SK-N-SH (cell line): ENCODE measurements around the gene NIP7. TPM values are rescaled to one million over a fixed set of nuclear protein-coding genes. Genes with fewer than 3 reads are reported as not detected.

Source experiments
- CTCF ChIA-PET: fragments of 300-600, 350-600 bp; formaldehyde crosslinking; extraction: SDS; loops from one replicate; lab custom pipeline; 2021; lab: Yijun Ruan, JAX
- POLR2A ChIA-PET: fragments of 350-600 bp; sonication (Branson Sonifier 250); formaldehyde crosslinking; extraction: SDS; loops from one replicate; lab custom pipeline; 2020; ENCODE audit warnings: antibody characterized with exemption, inconsistent platforms; lab: Yijun Ruan, JAX
- DNase-seq: peaks from one replicate; pipeline ENCODE4 v3.0.0; 2012
- H2AFZ ChIP-seq: fragments of 200-600 bp; sonication (generic); 2 replicates; pipeline ENCODE4 v1.8.1; 2016; ENCODE audit warnings: antibody characterized with exemption, mild to moderate bottlenecking, low read depth
- H3F3A ChIP-seq: fragments of 200-600 bp; sonication (generic); replicated peaks from 2 replicates; pipeline ENCODE3; 2016; ENCODE audit warnings: antibody characterized with exemption, mild to moderate bottlenecking; ENCODE audit not compliant: insufficient read depth
- H3K27ac ChIP-seq, 2 experiments: fragments of 200-500 bp in 1 of 2; fragments of 200-600 bp in 1 of 2; sonication (Bioruptor generic) in 1 of 2; sonication (generic), shearing (Covaris generic) in 1 of 2; 2 replicates each; pipeline versions ENCODE4 v1.5.1 to v1.6.1; 2014 to 2016; ENCODE audit warnings: low read depth in 2 of 2, inconsistent platforms in 1 of 2, low read length in 1 of 2, mild to moderate bottlenecking in 1 of 2, mixed read lengths in 1 of 2
- H3K27me3 ChIP-seq: fragments of 200-600 bp; sonication (generic), shearing (Covaris generic); 2 replicates; pipeline ENCODE4 v1.6.1; 2016; ENCODE audit warnings: mixed run types; ENCODE audit not compliant: insufficient read depth
- H3K36me3 ChIP-seq, 2 experiments: fragments of 200-500 bp in 1 of 2; fragments of 200-600 bp in 1 of 2; sonication (Bioruptor generic) in 1 of 2; sonication (generic) in 1 of 2; replicated peaks in 1 of 2; 2 replicates each; pipeline versions ENCODE3 to v1.5.1; 2014 to 2016; ENCODE audit warnings: low read length in 1 of 2, mild to moderate bottlenecking in 1 of 2; ENCODE audit not compliant: insufficient read depth in 2 of 2, control insufficient read depth in 1 of 2
- H3K4me1 ChIP-seq, 2 experiments: fragments of 200-500 bp in 1 of 2; fragments of 200-600 bp in 1 of 2; sonication (Bioruptor generic) in 1 of 2; sonication (generic), shearing (Covaris generic) in 1 of 2; 2 replicates each; pipeline versions ENCODE4 v1.5.1 to v1.6.1; 2014 to 2016; ENCODE audit warnings: low read depth in 1 of 2, low read length in 1 of 2, mixed run types in 1 of 2; ENCODE audit not compliant: insufficient read depth in 2 of 2, control insufficient read depth in 1 of 2
- H3K4me2 ChIP-seq: fragments of 200-600 bp; sonication (generic), shearing (Covaris generic); 2 replicates; pipeline ENCODE4 v1.6.1; 2017; ENCODE audit warnings: mixed run types
- H3K4me3 ChIP-seq, 2 experiments: fragments of 200-500 bp in 1 of 2; fragments of 200-600 bp in 1 of 2; sonication (Bioruptor generic) in 1 of 2; sonication (generic), shearing (Covaris generic) in 1 of 2; 2 replicates each; pipeline versions ENCODE4 v1.5.1 to v1.8.1; 2014 to 2016; ENCODE audit warnings: low read depth in 2 of 2, inconsistent platforms in 1 of 2, low read length in 1 of 2, mild to moderate bottlenecking in 1 of 2, mixed read lengths in 1 of 2, moderate library complexity in 1 of 2
- H3K79me2 ChIP-seq: fragments of 200-600 bp; sonication (generic); 2 replicates; pipeline ENCODE4 v1.8.1; 2017; ENCODE audit warnings: mild to moderate bottlenecking; ENCODE audit not compliant: insufficient read depth
- H3K9ac ChIP-seq: fragments of 200-600 bp; sonication (generic); 2 replicates; pipeline ENCODE4 v1.6.1; 2017; ENCODE audit warnings: mixed run types
- H3K9me2 ChIP-seq: fragments of 200-600 bp; sonication (generic); 2 replicates; pipeline ENCODE4 v1.6.1; 2017; ENCODE audit warnings: mixed run types
- H3K9me3 ChIP-seq: fragments of 200-600 bp; sonication (generic); 2 replicates; pipeline ENCODE4 v1.6.1; 2017; ENCODE audit warnings: mixed run types, mild to moderate bottlenecking, moderate library complexity
- H4K20me1 ChIP-seq: fragments of 200-600 bp; sonication (generic); 2 replicates; pipeline ENCODE4 v1.6.1; 2017; ENCODE audit warnings: mild to moderate bottlenecking, mixed run types; ENCODE audit not compliant: insufficient read depth
- EP300 ChIP-seq, 2 experiments: IDR thresholded peaks; 2 replicates each; pipeline versions ENCODE4 v1.4.0 to v1.6.1; 2012; ENCODE audit warnings: borderline replicate concordance in 1 of 2, low read depth in 1 of 2, low read length in 1 of 2
- EZH2phosphoT487 ChIP-seq: fragments of 200-600 bp; sonication (generic); IDR thresholded peaks from 2 replicates; pipeline ENCODE4 v1.6.1; 2017; ENCODE audit warnings: low read depth, mixed run types, mild to moderate bottlenecking, antibody characterized with exemption, moderate library complexity, borderline replicate concordance
- FOXJ3 ChIP-seq: sonication (generic); formaldehyde crosslinking; IDR thresholded peaks from 2 replicates; pipeline ENCODE4 v1.5.1; 2020; ENCODE audit warnings: mild to moderate bottlenecking, missing genetic modification reagents
- FOXM1 ChIP-seq: IDR thresholded peaks from 2 replicates; pipeline ENCODE4 v1.4.0; 2012; ENCODE audit warnings: low read depth, mild to moderate bottlenecking
- GABPA ChIP-seq: IDR thresholded peaks from 2 replicates; pipeline ENCODE4 v1.4.0; 2012; ENCODE audit warnings: low read depth, mild to moderate bottlenecking
- JUND ChIP-seq: IDR thresholded peaks from 2 replicates; pipeline ENCODE4 v1.4.0; 2012
- MEF2A ChIP-seq: IDR thresholded peaks from 2 replicates; pipeline ENCODE4 v1.4.0; 2012; ENCODE audit warnings: low read depth, borderline replicate concordance
- MXI1 ChIP-seq: IDR thresholded peaks from 2 replicates; pipeline ENCODE4 v1.6.1; 2012; ENCODE audit warnings: mild to moderate bottlenecking, low read depth, low read length, improper control_type of control experiment
- NFIC ChIP-seq: IDR thresholded peaks from 2 replicates; pipeline ENCODE4 v1.4.0; 2012; ENCODE audit warnings: borderline replicate concordance
- NRF1 ChIP-seq: IDR thresholded peaks from 2 replicates; pipeline ENCODE4 v1.6.1; 2012; ENCODE audit warnings: low read depth, mild to moderate bottlenecking, low read length
- POLR2AphosphoS5 ChIP-seq: IDR thresholded peaks from 2 replicates; pipeline ENCODE4 v1.6.1; 2012; ENCODE audit warnings: low read depth, low read length
- RCOR1 ChIP-seq: fragments of 150-350 bp; IDR thresholded peaks from 2 replicates; pipeline ENCODE4 v1.6.1; 2017; ENCODE audit warnings: antibody characterized with exemption, low read length
- RFX5 ChIP-seq: IDR thresholded peaks from 2 replicates; pipeline ENCODE4 v1.6.1; 2012; ENCODE audit warnings: mild to moderate bottlenecking, improper control_type of control experiment, low read length
- RXRA ChIP-seq: IDR thresholded peaks from 2 replicates; pipeline ENCODE4 v1.4.0; 2012; ENCODE audit warnings: low read depth, mild to moderate bottlenecking, borderline replicate concordance
- SIN3A ChIP-seq: IDR thresholded peaks from 2 replicates; pipeline ENCODE4 v1.6.1; 2012; ENCODE audit warnings: low read depth, mild to moderate bottlenecking, low read length, moderate library complexity, borderline replicate concordance
- SMC3 ChIP-seq: IDR thresholded peaks from 2 replicates; pipeline ENCODE4 v1.6.1; 2012; ENCODE audit warnings: low read depth, low read length, improper control_type of control experiment
- TAF1 ChIP-seq: IDR thresholded peaks from 2 replicates; pipeline ENCODE4 v1.6.1; 2012; ENCODE audit warnings: low read depth, mild to moderate bottlenecking, low read length, moderate library complexity, borderline replicate concordance
- ZBTB33 ChIP-seq: IDR thresholded peaks from 2 replicates; pipeline ENCODE4 v1.4.0; 2012; ENCODE audit warnings: low read depth, borderline replicate concordance
- WGBS: methylation state at CpG from one replicate; pipeline ENCODE4 v1.1.6; 2017; ENCODE audit warnings: low lambda C conversion rate; 5-methylcytosine and 5-hydroxymethylcytosine counted together
- polyA plus RNA-seq, 3 experiments: library from polyadenylated mRNA; depleted of rRNA; stranded (reverse); fragments of >200 nt; gene quantifications; 2 replicates each; pipeline ENCODE4 v1.2.3, GENCODE V29; 2012
- TF ChIP-seq, protein P1 (sequence below): fragments of 150-350 bp; IDR thresholded peaks from 2 replicates; pipeline ENCODE4 v1.6.1; 2016; ENCODE audit warnings: mild to moderate bottlenecking, low read depth, low read length

Gene NIP7
- polyA plus RNA-seq, 1 of the 3 experiments (the other 2 are of a cell fraction): 19.0 TPM

DNA sequence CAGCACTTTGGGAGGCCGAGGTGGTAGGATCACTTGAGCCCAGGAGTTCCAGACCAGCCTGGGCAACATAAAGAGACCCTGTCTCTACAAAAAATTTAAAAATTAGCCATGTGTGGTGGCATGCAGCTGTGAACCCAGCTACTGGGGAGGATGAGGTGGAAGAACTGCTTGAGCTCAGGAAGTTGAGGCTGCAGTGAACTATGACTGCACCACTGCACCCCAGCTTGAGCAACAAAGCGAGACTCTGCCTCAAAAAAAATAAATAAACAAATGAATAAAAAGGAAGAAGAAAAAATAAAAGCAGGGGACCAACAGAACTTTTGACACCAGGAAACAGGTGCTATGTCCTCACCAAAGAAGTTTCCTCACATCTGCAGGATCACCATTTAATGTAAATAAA is 32.0 kb downstream of the NIP7 start:
- DNase-seq: no peak
- no peak for TF ChIP-seq RXRA
- TF ChIP-seq FOXM1: no peak
- no peak for TF ChIP-seq RFX5
- TF ChIP-seq, protein P1, sequence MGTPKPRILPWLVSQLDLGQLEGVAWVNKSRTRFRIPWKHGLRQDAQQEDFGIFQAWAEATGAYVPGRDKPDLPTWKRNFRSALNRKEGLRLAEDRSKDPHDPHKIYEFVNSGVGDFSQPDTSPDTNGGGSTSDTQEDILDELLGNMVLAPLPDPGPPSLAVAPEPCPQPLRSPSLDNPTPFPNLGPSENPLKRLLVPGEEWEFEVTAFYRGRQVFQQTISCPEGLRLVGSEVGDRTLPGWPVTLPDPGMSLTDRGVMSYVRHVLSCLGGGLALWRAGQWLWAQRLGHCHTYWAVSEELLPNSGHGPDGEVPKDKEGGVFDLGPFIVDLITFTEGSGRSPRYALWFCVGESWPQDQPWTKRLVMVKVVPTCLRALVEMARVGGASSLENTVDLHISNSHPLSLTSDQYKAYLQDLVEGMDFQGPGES: no peak
- Histone ChIP-seq H3K36me3 (peaks cover 38 to 59% of the 10 kb centered on the region in 2 experiments), H3K4me3 (no peak overlapping the region), H2AFZ (no peak overlapping the region), H4K20me1 (no peaks in the 10 kb centered on the region), H3K4me1 (no peaks in the 10 kb centered on the region), H3K27me3 (no peaks in the 10 kb centered on the region), H3F3A (no peaks in the 10 kb centered on the region), H3K9me2 (no peaks in the 10 kb centered on the region), H3K27ac (no peak overlapping the region), H3K9me3 (no peaks in the 10 kb centered on the region), H3K79me2 (peaks cover 40% of the 10 kb centered on the region; the same call in 1 of the 2 replicates), H3K9ac (no peak overlapping the region), H3K4me2 (no peak overlapping the region)
- WGBS: 96% methylated on average over 2 of the region's 2 CpGs
- ChIA-PET POLR2A (no interaction called here), CTCF (no interaction called here)

DNA sequence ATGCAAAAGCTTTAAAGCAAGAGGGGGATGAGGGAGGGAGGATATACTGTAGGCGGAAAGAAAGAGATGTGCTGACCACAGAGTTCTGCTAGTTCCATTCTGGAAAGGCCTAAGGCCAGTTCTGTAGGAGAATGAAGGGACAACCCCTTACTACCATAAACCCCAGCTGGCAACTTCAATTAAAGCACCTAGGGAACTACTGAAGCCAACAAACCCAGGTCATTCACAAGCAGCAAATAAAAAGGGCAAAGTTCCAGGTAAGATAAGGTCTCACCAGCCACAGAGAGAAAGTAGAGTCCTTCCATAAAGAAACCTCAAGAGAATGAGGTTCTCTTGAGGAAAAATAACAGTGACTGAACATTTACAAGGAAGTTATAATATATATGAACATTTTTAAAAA is 33.4 kb downstream of the NIP7 start:
- H3K79me2 ChIP-seq: peaks cover 47% of the 10 kb centered on the region; the same call in 1 of the 2 replicates
- no peaks in the 10 kb centered on the region for H3K4me1 ChIP-seq
- no peaks in the 10 kb centered on the region for H3K9me2 ChIP-seq
- no peak overlapping the region for H2AFZ ChIP-seq
- no peaks in the 10 kb centered on the region for H4K20me1 ChIP-seq
- H3K36me3 ChIP-seq: peaks cover 30 to 56% of the 10 kb centered on the region in 2 experiments
- H3K9ac ChIP-seq: no peak overlapping the region
- H3K4me2 ChIP-seq: no peak overlapping the region
- WGBS: 94% methylated on average over 1 of the region's 1 CpG
- DNase-seq: no peak
- CTCF ChIA-PET: no interaction called here
- H3K4me3 ChIP-seq: no peak overlapping the region
- POLR2A ChIA-PET: no interaction called here
- H3F3A ChIP-seq: no peaks in the 10 kb centered on the region
- no peaks in the 10 kb centered on the region for H3K27me3 ChIP-seq
- H3K27ac ChIP-seq: no peak overlapping the region
- TF ChIP-seq GABPA (no peak), MXI1 (no peak), MEF2A (no peak), EP300 (IDR thresholded peaks at IDR 0.05; ENCODE audit: borderline replicate concordance in 1 of 2, low read depth in 1 of 2, low read length in 1 of 2) (no peak), SIN3A (no peak), NRF1 (no peak), TAF1 (no peak), ZBTB33 (no peak), RFX5 (no peak), NFIC (no peak), SMC3 (no peak), EZH2phosphoT487 (no peak), JUND (no peak), FOXJ3 (CRISPR knock-in tag) (no peak), RXRA (no peak), POLR2AphosphoS5 (no peak), RCOR1 (no peak)
- H3K9me3 ChIP-seq: no peaks in the 10 kb centered on the region
